Colon (tissue), 2 donors: ENCODE measurements around the gene URM1.

Source experiments
- FAIRE-seq: peaks from 2 replicates; lab custom pipeline; 2012; peaks lifted over from hg19 to GRCh38; lab: Jason Lieb, UNC
- donor health status: control.
- donor health status: control.

The URM1 gene

GRCh38 chr9:128385496-128386460, 14.6 kb downstream of the URM1 start:
- FAIRE-seq: no peak

DNA sequence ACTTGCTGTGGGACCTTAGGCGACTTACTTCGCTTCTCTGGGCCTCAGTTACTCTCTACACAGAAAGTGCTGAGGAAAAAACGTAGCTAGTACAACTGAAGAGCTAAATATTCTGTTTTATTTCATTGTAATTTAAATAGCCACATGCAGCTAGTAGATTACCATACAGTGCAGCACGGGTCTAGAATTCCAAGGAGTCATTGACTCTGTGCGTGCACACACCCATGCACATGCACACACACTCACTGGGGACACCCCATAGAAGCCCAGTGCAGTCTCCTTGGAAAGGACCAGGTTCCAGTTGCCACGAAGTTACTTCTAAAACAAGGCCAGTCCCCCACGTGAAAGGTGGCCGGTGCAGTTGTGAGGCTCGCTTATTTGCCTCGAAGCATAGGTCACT, 17.0 kb downstream of the URM1 start:
- no peak for FAIRE-seq

DNA sequence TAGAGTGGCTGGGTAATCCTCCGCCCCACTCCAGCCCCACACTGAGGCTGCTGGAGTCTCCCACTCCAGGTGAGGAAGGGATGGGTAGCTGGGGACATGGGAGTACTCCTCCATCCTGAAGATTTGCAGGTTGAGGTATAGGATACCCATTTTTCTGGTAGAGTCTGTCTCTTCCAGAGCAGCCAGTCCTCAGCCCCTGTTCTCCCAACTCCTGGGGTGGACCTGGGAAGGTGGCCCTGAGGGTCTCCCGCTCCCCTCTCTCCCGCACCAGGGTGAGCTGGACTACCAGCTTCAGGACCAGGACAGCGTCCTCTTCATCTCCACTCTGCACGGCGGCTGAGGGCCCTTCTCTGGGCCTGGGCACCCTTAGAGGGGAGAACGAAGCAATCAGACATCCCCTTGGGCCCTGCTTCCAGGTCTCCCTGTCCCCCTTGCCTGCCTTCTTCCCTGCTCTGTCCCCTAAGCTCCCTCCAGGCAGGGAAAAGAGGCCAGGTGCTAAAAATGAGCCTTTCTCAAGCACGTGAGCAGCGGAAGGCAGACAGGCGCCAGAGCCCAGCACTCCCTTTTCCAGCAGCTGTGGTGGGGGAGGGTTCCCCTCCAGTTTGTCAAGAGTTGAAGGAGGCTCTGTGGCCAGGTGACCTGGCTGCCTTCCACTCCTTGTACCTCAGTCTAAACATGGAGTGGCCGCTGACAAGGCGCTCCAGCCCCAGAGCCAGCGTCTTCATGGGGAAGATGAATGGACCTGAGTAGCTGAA, 18.4 kb downstream of the URM1 start:
- FAIRE-seq: no peak

GRCh38 chr9:128390150-128390812, 19.1 kb downstream of the URM1 start:
- FAIRE-seq: no peak

DNA sequence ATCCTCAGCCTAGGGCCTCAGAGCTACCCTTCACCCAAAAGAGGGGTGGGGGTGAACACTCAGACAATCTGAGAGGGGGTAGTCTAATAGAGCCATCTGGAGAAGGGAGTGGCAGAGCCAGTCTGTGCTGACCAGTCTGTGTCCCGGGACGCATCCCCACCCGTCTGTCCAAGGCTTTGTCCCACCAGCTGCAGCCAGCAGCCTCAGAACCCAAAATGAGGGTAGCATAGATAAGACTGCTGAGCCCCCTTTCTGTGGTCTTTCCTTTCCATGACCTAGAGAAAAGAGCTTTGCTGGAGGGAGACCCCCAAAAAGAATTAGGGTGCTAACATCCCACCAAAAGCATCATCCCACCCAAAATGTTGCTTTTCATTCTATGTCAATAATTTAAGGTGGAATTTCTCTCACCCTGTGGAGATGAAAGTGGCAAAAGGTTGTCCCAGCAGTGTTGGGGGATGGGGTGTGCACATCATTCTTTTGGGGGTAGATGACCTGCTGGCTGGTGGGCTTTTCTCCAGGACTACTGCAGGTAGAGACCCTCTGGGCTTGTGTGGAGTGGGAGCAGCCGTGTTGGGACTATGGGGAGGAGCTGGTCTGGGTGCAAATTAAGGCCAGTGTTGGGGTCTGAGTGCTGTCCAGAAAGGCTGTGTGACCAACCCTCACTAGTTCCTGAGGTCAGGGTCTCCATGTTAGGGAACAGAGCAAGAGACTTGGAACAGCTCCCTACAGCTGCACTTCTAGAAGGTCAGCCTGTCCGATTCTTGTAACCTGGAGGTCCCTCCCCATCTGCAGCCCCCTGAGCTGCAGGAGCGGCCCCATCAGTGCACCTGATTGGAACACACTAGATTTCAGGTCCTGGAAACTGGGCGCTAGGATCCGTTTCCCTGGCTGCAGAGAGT, 19.9 kb downstream of the URM1 start:
- no peak for FAIRE-seq

DNA sequence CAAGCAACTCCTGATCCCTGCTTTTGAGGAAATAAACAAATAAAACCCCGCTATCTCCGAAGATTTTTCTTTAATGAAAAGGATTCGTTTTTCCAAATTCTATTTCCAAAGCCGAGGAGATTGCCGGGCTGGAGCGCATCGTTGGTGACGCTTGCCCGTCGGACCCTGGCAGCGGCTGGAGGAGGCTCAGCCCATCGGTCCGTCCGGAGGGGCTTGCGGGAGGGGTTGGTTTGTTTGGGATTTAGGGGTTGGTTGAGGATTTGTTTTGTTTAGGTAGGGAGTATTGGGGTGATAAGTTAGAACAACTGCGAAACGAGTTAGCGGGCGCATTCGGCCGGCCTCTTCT, 20.8 kb downstream of the URM1 start:
- FAIRE-seq: no peak

GRCh38 chr9:128392302-128393144, 21.3 kb downstream of the URM1 start:
- no peak for FAIRE-seq

GRCh38 chr9:128393145-128393775, 22.1 kb downstream of the URM1 start:
- no peak for FAIRE-seq

GRCh38 chr9:128393970-128394369, 22.8 kb downstream of the URM1 start:
- no peak for FAIRE-seq

GRCh38 chr9:128394379-128395168, 23.4 kb downstream of the URM1 start:
- no peak for FAIRE-seq

GRCh38 chr9:128396970-128397613, 25.9 kb downstream of the URM1 start:
- no peak for FAIRE-seq

DNA sequence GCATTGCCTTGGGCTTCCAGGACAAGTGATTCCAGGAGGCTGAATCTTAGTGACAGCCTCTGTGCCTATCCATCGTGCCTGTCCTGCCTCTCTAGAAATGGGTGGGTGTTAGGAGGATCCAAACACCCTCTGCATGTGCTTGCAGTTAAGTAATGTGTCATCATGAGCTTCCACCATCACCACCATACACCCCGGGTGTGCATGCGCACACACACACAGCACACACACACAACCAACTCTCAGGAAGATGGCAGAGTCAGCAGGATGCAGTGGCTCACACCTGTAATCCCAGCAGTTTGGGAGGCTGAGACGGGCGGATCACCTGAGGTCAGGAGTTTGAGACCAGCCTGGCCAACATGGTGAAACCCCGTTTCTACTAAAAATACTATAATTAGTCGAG, 26.7 kb downstream of the URM1 start:
- no peak for FAIRE-seq

- FAIRE-seq: no peak
Measured at GRCh38 chr9:128399861-128400260, 28.7 kb downstream of the URM1 start.

DNA sequence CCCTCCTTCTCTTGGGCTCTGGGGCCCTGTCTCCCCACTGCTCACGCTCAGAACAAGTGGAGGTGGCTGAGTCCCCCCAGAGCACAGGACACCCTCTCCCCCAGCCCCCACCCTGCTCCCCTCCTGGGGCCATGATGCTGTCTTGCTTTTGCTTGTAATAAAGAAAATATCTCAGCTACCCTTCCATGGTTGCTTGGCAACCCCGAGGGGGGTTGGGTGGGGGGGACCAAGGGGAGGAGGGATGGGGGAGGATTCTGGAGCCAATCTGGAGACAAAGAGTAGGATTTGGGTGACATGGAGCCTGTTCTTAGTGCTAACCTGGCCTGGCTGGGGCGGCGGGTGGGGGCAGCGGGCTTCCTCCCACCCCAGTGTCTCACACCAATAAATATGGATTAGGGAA, 33.4 kb downstream of the URM1 start:
- no peak for FAIRE-seq

GRCh38 chr9:128405077-128405779, 34.1 kb downstream of the URM1 start:
- no peak for FAIRE-seq

- FAIRE-seq: no peak
Measured at GRCh38 chr9:128405780-128406171, 34.6 kb downstream of the URM1 start.

DNA sequence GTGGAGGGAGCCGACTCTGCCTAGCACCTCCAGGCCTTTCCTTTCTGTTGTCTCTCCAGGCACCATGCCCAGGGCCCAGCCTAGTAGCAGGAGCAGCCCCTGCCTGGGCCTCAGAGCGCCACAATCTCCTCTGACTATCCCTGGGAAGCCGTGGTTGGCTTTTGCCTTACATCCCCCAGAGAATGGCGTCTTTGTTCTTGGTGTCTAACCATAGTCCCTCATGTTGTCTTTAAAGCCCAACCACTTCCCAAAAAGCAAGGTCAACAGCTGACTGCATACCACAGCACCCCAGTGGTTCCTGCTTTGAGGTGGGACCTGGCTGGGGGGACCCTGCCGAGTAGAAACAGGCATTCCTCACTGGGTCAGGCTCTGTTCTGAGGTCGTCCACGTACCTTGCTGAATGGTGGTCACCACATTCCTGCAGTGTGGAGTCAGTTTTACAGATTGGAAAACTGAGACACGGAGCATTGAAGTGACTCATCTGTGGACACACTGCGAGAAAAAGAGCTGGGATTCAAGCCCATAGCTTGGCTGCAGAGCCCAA, 35.7 kb downstream of the URM1 start:
- FAIRE-seq: no peak

DNA sequence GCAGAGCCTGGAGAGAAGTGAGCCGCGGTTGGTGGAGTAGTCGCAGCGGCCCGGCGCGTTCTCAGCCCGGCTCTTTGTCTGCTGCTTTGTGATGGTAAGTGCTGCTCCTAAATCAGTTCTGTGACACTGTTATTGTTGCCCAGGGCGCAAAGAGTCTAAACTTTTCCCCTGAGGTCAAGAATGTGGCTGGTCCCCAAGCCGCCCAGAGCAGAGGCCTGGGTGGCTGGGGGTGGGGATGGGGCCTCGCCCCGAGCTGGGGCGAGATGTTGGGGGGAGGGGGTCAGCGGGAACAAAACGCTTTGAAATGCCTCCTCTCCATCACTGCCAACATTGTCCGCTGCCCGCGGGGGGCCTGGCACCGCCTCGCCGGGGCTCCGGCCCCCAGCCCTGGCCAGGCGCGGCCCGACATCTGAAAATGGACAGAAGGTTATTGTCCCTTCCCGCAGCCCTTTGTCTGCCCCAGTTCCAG, 37.8 kb downstream of the URM1 start:
- FAIRE-seq: no peak
